ENCODE measurements around the gene LYSMD3. TPM values are rescaled to one million over a fixed set of nuclear protein-coding genes. Genes with fewer than 3 reads are reported as not detected.

LYSMD3 gene
- total RNA-seq, 2 experiments from 2014 or later = 9.5 to 14.8 TPM

GRCh38 chr5:90519081-90519480, 10.3 kb downstream of the LYSMD3 start:
- Histone ChIP-seq H3K4me1 (ENCODE audit: insufficient read depth, low read length, poor library complexity, severe bottlenecking) (peaks cover 8% of the 10 kb centered on the region), H3K79me2 (ENCODE audit: insufficient read depth, low read depth, low read length) (no peaks in the 10 kb centered on the region), H3K4me3 (ENCODE audit: low read depth, low read length, poor library complexity, severe bottlenecking) (no peak overlapping the region), H3K36me3 (ENCODE audit: insufficient read depth, low read length) (peaks cover 69% of the 10 kb centered on the region), H3K27ac (ENCODE audit: low read depth, low read length, poor library complexity, severe bottlenecking) (no peak overlapping the region), H3K9me2 (ENCODE audit: insufficient read depth, low read length) (no peaks in the 10 kb centered on the region), H2AFZ (ENCODE audit: low read length) (no peak overlapping the region), H3K4me2 (ENCODE audit: low read length) (peak overlapping the region; percentile 32), H4K20me1 (ENCODE audit: insufficient read depth, low read length) (no peaks in the 10 kb centered on the region), H3K9me3 (ENCODE audit: low read length) (no peaks in the 10 kb centered on the region)
- DNase-seq (ENCODE audit: low spot score) = no peak
- TF ChIP-seq EZH2phosphoT487 (IDR thresholded peaks at IDR 0.05; ENCODE audit: borderline replicate concordance, low read depth, low read length) = no peak
- TF ChIP-seq CTCF (conservative IDR thresholded peaks at IDR 0.05; ENCODE audit: low read length) = no peak
- POLR2A ChIA-PET = interaction anchor here (1.0 kb wide), 1 partner anchor 109 kb away, joined by 3 read pairs; the partner anchor contains the start of gene CETN3
- CTCF ChIA-PET (ENCODE audit: unreplicated experiment) = no interaction called here
- intact Hi-C loops (cut with micrococcal nuclease; ENCODE audit: unreplicated experiment) = no loop called here
- BruUV-seq (replicated peaks) = no TSS peak

GRCh38 chr5:90518661-90519060, 10.7 kb downstream of the LYSMD3 start:
- Histone ChIP-seq H3K4me2 (ENCODE audit: low read length) (peak overlapping the region; percentile 32), H3K27ac (ENCODE audit: low read depth, low read length, poor library complexity, severe bottlenecking) (no peak overlapping the region), H2AFZ (ENCODE audit: low read length) (no peak overlapping the region), H3K9me2 (ENCODE audit: insufficient read depth, low read length) (no peaks in the 10 kb centered on the region), H3K4me3 (ENCODE audit: low read depth, low read length, poor library complexity, severe bottlenecking) (no peak overlapping the region), H3K36me3 (ENCODE audit: insufficient read depth, low read length) (peaks cover 65% of the 10 kb centered on the region), H3K4me1 (ENCODE audit: insufficient read depth, low read length, poor library complexity, severe bottlenecking) (peaks cover 8% of the 10 kb centered on the region), H4K20me1 (ENCODE audit: insufficient read depth, low read length) (no peaks in the 10 kb centered on the region), H3K9me3 (ENCODE audit: low read length) (no peaks in the 10 kb centered on the region), H3K79me2 (ENCODE audit: insufficient read depth, low read depth, low read length) (no peaks in the 10 kb centered on the region)
- CTCF ChIA-PET (ENCODE audit: unreplicated experiment) = no interaction called here
- no TSS peak for BruUV-seq (replicated peaks)
- intact Hi-C loops (cut with micrococcal nuclease; ENCODE audit: unreplicated experiment) = no loop called here
- DNase-seq (ENCODE audit: low spot score) = peak; percentile 5
- POLR2A ChIA-PET = interaction anchor here (0.7 kb wide), 1 partner anchor 9 kb away, joined by 3 read pairs; no protein-coding TSS in a partner anchor
- TF ChIP-seq EZH2phosphoT487 (IDR thresholded peaks at IDR 0.05; ENCODE audit: borderline replicate concordance, low read depth, low read length) (no peak), CTCF (conservative IDR thresholded peaks at IDR 0.05; ENCODE audit: low read length) (no peak)

- BruUV-seq (replicated peaks) = no TSS peak
- H3K27ac ChIP-seq (ENCODE audit: low read depth, low read length, poor library complexity, severe bottlenecking) = no peak overlapping the region
- POLR2A ChIA-PET = interaction anchor here (0.6 to 1.0 kb wide), 2 partner anchors 42 to 1768 kb away, joined by 3 read pairs; no protein-coding TSS in a partner anchor
- CTCF ChIA-PET (ENCODE audit: unreplicated experiment) = no interaction called here
- no peaks in the 10 kb centered on the region for H3K9me3 ChIP-seq (ENCODE audit: low read length)
- no peak for DNase-seq (ENCODE audit: low spot score)
- H3K9me2 ChIP-seq (ENCODE audit: insufficient read depth, low read length) = no peaks in the 10 kb centered on the region
- H3K4me3 ChIP-seq (ENCODE audit: low read depth, low read length, poor library complexity, severe bottlenecking) = no peak overlapping the region
- no peaks in the 10 kb centered on the region for H3K79me2 ChIP-seq (ENCODE audit: insufficient read depth, low read depth, low read length)
- peaks cover 8% of the 10 kb centered on the region for H3K4me1 ChIP-seq (ENCODE audit: insufficient read depth, low read length, poor library complexity, severe bottlenecking)
- no peak overlapping the region for H2AFZ ChIP-seq (ENCODE audit: low read length)
- intact Hi-C loops (cut with micrococcal nuclease; ENCODE audit: unreplicated experiment) = no loop called here
- H4K20me1 ChIP-seq (ENCODE audit: insufficient read depth, low read length) = no peaks in the 10 kb centered on the region
- peaks cover 37% of the 10 kb centered on the region for H3K36me3 ChIP-seq (ENCODE audit: insufficient read depth, low read length)
- no peak for TF ChIP-seq EZH2phosphoT487 (IDR thresholded peaks at IDR 0.05; ENCODE audit: borderline replicate concordance, low read depth, low read length)
- TF ChIP-seq CTCF (conservative IDR thresholded peaks at IDR 0.05; ENCODE audit: low read length) = no peak
- no peak overlapping the region for H3K4me2 ChIP-seq (ENCODE audit: low read length)
Measured at GRCh38 chr5:90514520-90514919, 14.9 kb downstream of the LYSMD3 start.

All from OCI-LY7 (cell line).